Measurements from ENCODE around the gene XYLB.

XYLB gene

DNA sequence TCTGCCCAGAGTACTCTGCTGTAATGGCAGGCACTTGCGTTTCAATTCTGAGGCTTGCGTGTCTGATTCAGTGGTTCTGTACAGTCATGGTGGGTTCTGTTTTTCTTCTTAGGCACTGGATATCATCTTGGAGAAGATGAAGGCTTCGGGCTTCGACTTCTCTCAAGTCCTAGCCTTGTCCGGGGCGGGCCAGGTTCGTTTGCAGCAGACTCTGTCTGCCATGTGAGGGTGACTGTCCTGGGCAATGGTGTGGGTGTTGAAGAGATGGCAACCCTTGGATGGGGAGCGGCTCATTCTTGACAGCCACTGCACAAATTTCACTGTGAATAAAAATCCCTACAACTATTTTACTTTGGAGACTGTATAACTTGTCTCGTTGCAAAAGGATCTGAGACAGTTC is 16.2 kb downstream of the XYLB start:
- DNase-seq (ENCODE audit: low read depth), result no peak
- TF ChIP-seq CTCF (IDR thresholded peaks at IDR 0.05; ENCODE audit: insufficient read depth, low read depth, low read length, missing control alignments), result no peak
- H3K4me3 ChIP-seq (ENCODE audit: low read depth, low read length), result no peak overlapping the region

DNA sequence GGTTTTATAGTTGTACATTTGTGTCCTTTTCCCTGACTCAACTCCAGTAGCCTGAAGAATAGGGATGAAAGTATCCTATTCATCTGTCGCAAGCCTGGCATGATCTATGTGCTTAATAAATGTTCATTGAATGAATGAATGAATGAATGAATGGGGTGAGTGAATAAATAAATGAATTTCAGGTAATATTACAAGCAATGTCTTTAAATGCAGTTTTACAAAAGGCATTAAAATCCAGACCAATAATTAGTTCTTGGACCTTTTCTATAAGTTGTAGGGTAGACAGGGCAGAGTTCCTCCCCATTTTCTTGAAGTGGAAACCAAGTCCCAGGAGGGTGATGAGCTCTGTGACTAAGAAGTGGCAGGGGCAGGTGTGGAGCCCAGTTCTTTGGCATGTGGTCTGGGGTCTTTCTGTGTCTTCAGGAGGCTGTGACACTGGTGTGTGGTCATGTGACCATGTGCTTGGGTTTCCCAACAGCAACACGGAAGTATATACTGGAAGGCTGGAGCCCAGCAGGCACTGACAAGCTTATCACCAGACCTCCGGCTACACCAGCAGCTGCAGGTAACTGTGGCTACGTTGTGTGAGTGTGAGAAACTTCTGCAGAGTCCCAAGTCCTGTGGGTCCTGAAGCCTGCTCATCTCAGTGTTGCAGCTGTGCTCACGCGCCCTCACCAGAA is 18.3 kb downstream of the XYLB start:
- TF ChIP-seq CTCF (IDR thresholded peaks at IDR 0.05; ENCODE audit: insufficient read depth, low read depth, low read length, missing control alignments), result no peak
- no peak for DNase-seq (ENCODE audit: low read depth)
- no peak overlapping the region for H3K4me3 ChIP-seq (ENCODE audit: low read depth, low read length)

GRCh38 chr3:38365469-38366062 is 19.0 kb downstream of the XYLB start:
- no peak for DNase-seq (ENCODE audit: low read depth)
- TF ChIP-seq CTCF (IDR thresholded peaks at IDR 0.05; ENCODE audit: insufficient read depth, low read depth, low read length, missing control alignments), result no peak
- H3K4me3 ChIP-seq (ENCODE audit: low read depth, low read length), result no peak overlapping the region

DNA sequence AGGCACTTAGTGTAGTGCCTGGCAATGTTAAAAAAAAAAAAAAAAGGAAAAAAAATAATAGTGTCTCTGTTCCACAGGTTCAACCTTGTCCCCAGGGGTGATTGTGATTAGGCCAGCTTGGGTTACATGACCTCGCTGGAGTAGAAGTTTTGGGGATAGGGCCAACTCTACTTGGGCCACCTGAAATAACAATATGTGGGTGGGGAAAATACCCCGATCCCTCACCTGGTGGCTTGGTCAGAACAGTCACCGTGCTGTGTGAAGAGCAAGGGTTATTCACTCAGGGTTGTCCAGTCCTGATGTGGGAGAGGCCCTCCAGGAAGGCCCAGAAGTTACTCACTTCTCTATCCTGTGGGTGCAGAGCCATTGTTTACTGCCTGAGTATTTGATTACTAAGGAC is 19.5 kb downstream of the XYLB start:
- no peak overlapping the region for H3K4me3 ChIP-seq (ENCODE audit: low read depth, low read length)
- no peak for TF ChIP-seq CTCF (IDR thresholded peaks at IDR 0.05; ENCODE audit: insufficient read depth, low read depth, low read length, missing control alignments)
- DNase-seq (ENCODE audit: low read depth), result no peak

DNA sequence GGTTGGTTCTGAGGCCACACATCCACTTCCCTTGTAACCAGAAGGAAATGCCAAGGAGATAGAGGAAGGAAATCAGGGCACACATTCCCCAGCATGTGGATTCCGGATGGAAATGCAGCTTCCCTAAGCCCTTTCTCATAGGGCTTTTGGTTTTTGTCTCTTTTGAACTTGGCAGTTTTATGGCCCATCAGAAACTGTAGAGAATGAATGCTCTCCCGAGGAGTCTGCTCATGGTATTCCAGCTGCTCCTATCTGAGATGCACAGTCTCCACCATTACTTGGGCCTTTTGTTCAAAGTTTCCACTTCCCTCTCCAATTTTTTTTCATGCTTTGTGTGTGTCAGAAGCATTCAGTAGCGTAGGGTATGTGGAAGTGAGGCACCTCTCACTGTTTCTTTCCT is 21.2 kb downstream of the XYLB start:
- no peak for TF ChIP-seq CTCF (IDR thresholded peaks at IDR 0.05; ENCODE audit: insufficient read depth, low read depth, low read length, missing control alignments)
- no peak overlapping the region for H3K4me3 ChIP-seq (ENCODE audit: low read depth, low read length)
- no peak for DNase-seq (ENCODE audit: low read depth)

GRCh38 chr3:38368238-38368637 is 21.7 kb downstream of the XYLB start:
- no peak for TF ChIP-seq CTCF (IDR thresholded peaks at IDR 0.05; ENCODE audit: insufficient read depth, low read depth, low read length, missing control alignments)
- DNase-seq (ENCODE audit: low read depth), result no peak
- no peak overlapping the region for H3K4me3 ChIP-seq (ENCODE audit: low read depth, low read length)

- no peak for TF ChIP-seq CTCF (IDR thresholded peaks at IDR 0.05; ENCODE audit: insufficient read depth, low read depth, low read length, missing control alignments)
- H3K4me3 ChIP-seq (ENCODE audit: low read depth, low read length), result no peak overlapping the region
- DNase-seq (ENCODE audit: low read depth), result no peak
Measured at GRCh38 chr3:38369186-38369585, 22.6 kb downstream of the XYLB start.
